ENCODE results near the gene POLN.
"Not testable (repeated sequence)": the region's sequence is repeated elsewhere in the genome, so short reads cannot be mapped to it uniquely, and the experiment has no call there.

POLN gene

GRCh38 chr4:2047781-2048581 is 193.9 kb downstream of the POLN start:
- no peak for DNase-seq (ENCODE audit: extremely low spot score, insufficient read length, low read depth)
- no peak for FAIRE-seq

GRCh38 chr4:2047031-2047660 is 194.8 kb downstream of the POLN start:
- FAIRE-seq, result no peak
- no peak for DNase-seq (ENCODE audit: extremely low spot score, insufficient read length, low read depth)

GRCh38 chr4:2046031-2046961 is 195.6 kb downstream of the POLN start:
- DNase-seq (ENCODE audit: extremely low spot score, insufficient read length, low read depth), result no peak
- no peak for FAIRE-seq

GRCh38 chr4:2045518-2045951 is 196.4 kb downstream of the POLN start:
- DNase-seq (ENCODE audit: extremely low spot score, insufficient read length, low read depth), result no peak
- no peak for FAIRE-seq

- FAIRE-seq (no peak), DNase-seq (ENCODE audit: extremely low spot score, insufficient read length, low read depth) (no peak)
Observed at GRCh38 chr4:2044542-2045517, 197.1 kb downstream of the POLN start.

GRCh38 chr4:2044119-2044485 is 197.8 kb downstream of the POLN start:
- no peak for DNase-seq (ENCODE audit: extremely low spot score, insufficient read length, low read depth)
- no peak for FAIRE-seq

GRCh38 chr4:2043396-2044118 is 198.4 kb downstream of the POLN start:
- no peak for DNase-seq (ENCODE audit: extremely low spot score, insufficient read length, low read depth)
- no peak for FAIRE-seq

- FAIRE-seq (no peak), DNase-seq (ENCODE audit: extremely low spot score, insufficient read length, low read depth) (no peak)
Observed at GRCh38 chr4:2042947-2043395, 198.9 kb downstream of the POLN start.

- no peak for DNase-seq (ENCODE audit: extremely low spot score, insufficient read length, low read depth)
Observed at GRCh38 chr4:2042204-2042946, 199.5 kb downstream of the POLN start.

GRCh38 chr4:2041239-2042130 is 200.4 kb downstream of the POLN start:
- FAIRE-seq, result peak; percentile 84
- peak; percentile 92 for DNase-seq (ENCODE audit: extremely low spot score, insufficient read length, low read depth)

More at GRCh38 chr4:2042204-2042946, 199.5 kb downstream of the POLN start:
- no peak for FAIRE-seq

- DNase-seq (ENCODE audit: extremely low spot score, insufficient read length, low read depth), result no peak
- FAIRE-seq, result no peak
Observed at GRCh38 chr4:2040391-2041238, 201.3 kb downstream of the POLN start.

- no peak for FAIRE-seq
- no peak for DNase-seq (ENCODE audit: extremely low spot score, insufficient read length, low read depth)
Observed at GRCh38 chr4:2036866-2037265, 205.1 kb downstream of the POLN start.

GRCh38 chr4:2036327-2036726 is 205.6 kb downstream of the POLN start:
- FAIRE-seq, result no peak
- no peak for DNase-seq (ENCODE audit: extremely low spot score, insufficient read length, low read depth)

GRCh38 chr4:2031161-2031560 is 210.8 kb downstream of the POLN start:
- not testable (repeated sequence) for DNase-seq (ENCODE audit: extremely low spot score, insufficient read length, low read depth); FAIRE-seq

GRCh38 chr4:2027120-2027519 is 214.8 kb downstream of the POLN start:
- FAIRE-seq; DNase-seq (ENCODE audit: extremely low spot score, insufficient read length, low read depth): not testable (repeated sequence)

GRCh38 chr4:2025817-2026216 is 216.1 kb downstream of the POLN start:
- FAIRE-seq (no peak), DNase-seq (ENCODE audit: extremely low spot score, insufficient read length, low read depth) (no peak)
